Activated T-cell treated with anti-CD3 and anti-CD28 coated beads for 48 hours (primary cell): ENCODE data around the gene NEURL4.

Source experiments
- DNase-seq: peaks from one replicate; pipeline ENCODE4 v3.0.0-alpha.2; 2020; ENCODE audit warnings: low read depth

The NEURL4 gene

DNA sequence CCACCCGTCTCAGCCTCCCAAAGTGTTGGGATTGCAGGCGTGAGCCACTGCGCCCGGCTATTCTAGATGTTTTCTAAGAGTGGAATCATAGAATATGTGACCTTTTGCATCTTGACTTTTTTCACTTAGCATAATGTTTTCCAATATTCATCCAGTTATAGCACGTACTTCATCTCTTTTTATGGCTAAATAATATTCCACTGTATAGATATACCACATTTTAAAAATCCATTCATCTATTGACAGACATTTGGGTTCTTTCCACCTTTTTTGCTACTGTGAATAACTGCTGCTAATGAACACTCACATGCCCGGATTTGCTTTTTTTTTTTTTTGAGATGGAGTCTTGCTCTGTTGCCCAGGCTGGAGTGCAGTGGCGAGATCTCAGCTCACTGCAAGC is 25.0 kb downstream of the NEURL4 start:
- DNase-seq, result no peak

GRCh38 chr17:7296189-7296861 is 32.8 kb downstream of the NEURL4 start:
- peak; percentile 72 for DNase-seq

DNA sequence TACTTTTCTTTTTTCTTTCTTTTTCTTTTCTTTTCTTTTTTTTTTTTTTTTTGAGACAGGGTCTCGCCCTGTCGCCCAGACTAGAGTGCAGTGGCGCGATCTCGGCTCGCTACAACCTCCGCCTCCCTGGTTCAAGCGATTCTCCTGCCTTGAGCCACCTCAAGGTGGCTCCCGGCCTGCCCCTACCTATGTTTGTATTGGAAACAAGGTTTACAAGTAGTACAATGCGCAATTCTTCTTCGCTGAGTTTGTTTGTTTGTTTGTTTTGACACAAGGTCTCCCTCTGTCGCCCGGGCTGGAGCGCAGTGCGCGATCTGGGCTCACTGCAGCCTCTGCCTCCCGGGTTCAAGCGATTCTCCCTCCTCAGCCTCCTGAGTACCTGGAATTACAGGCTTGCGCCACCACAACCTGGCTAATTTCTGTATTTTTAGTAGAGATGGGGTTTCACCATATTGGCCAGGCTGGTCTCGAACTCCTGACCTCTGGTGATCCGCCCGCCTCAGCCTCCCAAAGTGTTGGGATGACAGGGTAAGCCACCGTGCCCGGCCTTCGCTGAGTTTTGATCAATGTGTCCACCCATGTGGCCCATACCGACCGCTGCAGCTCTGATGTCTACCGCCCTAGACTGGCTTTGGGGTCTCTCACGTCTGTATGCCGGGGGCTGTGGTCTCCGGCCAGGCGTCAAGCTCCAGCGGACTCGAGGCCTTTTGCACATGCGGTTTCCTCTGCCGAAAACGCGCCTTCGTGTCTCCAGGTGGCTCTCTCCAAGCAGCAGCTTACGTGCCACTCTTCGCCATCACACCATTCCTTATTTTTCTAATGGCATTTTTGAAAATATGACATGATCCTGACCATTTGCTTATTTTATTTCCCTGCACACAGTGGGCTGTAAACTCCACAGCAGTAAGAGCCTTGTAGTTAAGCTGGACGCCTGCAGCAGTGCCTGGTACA is 33.6 kb downstream of the NEURL4 start:
- no peak for DNase-seq

DNA sequence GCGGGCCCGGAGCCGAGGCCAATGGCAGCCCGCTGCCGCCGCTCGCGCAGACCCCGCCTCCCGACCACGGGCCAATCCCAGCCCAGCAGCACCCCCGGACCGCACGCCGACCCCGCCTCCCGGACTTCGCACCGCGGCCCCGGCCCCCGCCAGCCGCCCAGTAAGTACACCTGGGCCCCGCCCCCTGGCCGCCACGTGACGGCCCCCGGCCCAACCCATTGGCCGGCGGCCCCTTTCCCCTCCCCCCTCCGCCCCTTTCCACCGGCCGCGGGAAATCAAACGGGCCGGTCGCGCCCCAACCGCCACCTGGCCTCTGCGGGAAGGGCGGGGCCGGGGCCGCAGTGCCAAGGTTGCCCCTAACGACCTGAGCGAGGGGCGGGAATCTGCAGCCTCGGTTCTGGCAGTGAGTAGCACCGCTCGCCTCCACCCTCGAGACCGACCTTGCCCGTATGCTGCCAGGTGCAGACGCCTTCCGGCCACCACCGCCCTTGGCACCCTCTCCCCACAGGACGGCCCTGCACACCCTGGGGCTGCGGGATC is 34.5 kb downstream of the NEURL4 start, which contains the start of gene YBX2:
Gene YBX2 (minus strand): TSS at position 26 of the 540 bp plus-strand sequence. CDS start 139 bp downstream, outside the sequence.
- DNase-seq, result peak; percentile 80

DNA sequence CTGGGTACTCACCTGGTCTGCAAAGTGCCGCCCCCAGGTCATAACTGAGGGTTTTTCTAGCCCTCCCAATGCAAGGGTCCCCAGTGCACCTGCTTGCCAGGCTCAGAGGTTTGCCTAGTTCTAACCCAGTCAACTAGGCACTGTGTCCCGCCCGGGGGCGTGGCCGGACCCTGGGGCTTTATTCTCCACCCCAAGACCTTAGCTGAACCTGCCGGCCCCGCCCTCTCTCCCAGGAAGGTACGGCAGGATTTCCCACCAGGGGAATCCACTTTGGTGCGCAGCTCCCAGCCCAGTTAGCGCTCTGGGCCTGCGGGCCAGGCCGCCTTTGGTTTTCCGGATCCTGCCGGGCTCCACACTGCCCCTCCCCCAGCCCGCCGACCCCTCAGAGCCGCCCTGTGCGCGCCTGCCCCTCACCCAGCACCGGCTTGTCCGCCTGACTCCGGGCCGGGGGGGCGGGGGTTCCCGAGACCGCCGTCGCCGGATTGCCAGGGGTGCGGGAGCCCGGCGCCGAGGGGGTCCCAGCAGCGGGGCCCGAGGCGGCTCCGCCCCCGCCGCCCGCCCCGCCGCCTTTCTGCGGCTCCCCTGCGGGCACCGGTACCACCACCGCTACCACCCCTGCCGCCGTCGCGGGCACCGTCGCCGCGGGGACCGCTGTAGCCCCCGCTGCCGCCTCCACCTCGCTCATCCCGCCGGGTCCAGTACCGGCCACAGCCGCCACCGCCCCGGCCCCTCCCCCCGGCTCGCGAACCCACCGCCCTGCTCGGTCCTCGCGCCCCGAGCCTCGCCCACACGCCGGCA is 35.1 kb downstream of the NEURL4 start:
- no peak for DNase-seq

- no peak for DNase-seq
Measured at GRCh38 chr17:7293159-7293558, 36.0 kb downstream of the NEURL4 start.

GRCh38 chr17:7292729-7293128 is 36.4 kb downstream of the NEURL4 start:
- DNase-seq, result no peak

DNA sequence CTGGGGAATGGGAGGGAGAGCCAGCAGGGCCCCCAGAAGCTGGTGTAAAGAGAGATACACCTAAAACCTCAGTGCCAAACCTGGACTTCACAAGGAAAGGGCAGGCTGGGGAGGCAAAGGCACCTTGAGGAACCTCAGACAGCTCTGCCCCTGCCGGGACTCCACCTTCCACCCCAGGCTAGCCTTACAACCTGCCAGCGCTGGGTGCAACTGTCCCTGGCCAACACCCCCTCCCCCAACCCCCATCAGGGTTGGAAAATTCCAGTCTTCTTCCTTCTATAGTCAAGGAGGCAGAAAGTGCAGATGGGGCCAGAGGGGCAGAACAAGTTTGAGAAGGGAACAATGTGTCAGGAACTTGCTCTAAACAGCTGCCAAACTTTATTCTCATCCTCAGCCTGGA is 36.9 kb downstream of the NEURL4 start:
- no peak for DNase-seq

DNA sequence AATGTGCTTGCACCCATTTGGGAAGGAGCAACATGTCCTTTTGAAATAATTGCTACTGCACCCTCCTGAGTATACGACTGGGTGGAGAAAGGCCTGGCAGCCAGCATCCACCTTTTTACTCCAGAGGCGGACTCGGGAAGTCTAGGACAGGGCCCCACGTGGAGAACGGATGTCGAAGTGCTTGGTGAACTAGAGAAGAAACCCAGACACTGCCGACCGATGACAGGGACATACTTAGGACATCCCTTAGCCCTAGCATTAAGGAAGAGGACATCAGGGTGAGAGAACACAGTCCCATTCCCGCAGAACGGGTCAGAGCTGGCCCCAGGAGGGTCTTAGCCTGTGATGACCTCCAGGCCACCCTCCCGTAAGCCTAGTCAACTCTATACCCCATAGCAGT is 38.5 kb downstream of the NEURL4 start:
- DNase-seq, result no peak

DNA sequence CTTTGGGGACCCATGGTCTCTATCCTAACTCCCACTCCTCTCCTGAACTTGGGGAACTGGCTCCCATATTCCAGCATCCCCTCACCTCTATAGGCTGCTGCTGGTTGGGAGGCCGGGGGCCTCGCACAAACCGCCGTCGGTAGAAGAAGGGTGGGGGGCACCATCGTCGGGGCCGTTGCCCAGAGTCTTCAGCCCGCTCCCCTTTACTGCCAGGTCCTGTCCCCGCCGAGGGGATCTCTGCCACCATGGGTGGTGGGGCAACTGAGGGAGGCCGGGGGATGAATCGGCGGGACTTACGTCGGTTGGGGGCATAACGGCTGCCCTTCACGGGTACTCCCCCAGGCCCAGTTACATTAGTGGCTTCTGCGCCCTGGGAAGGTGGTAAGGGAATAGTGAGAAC is 39.0 kb downstream of the NEURL4 start:
- DNase-seq, result no peak

- DNase-seq, result no peak
Measured at GRCh38 chr17:7289256-7290032, 39.7 kb downstream of the NEURL4 start.

DNA sequence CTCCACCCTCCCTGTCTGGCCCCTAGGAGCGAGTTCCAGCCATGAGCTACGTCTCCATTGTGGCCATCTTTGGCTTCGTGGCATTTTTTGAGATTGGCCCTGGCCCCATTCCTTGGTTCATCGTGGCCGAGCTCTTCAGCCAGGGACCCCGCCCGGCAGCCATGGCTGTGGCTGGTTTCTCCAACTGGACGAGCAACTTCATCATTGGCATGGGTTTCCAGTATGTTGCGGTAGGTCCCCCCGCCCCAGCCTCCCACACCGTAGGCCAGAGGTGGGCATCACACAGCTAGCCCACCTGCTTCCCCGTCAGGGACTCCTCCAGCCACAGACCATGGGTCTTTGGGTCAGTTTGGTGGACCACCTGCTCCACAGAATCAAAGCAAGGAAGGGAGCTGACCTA is 43.5 kb downstream of the NEURL4 start:
- DNase-seq, result no peak

DNA sequence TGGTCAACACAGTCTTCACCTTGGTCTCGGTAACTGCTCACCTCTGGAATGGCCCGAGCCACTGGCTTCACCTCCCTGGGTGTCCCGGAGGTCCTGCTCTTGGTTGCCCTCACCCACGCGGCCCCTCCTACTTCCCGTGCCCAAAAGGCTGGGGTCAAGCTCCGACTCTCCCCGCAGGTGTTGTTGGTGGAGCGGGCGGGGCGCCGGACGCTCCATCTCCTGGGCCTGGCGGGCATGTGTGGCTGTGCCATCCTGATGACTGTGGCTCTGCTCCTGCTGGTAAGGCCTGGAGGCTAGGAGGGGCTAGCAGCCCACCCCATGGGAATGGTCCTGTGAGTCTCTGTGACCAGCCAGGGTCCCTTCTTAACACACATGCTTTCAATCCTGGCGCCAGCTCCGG is 44.2 kb downstream of the NEURL4 start:
- DNase-seq, result no peak

- no peak for DNase-seq
Measured at GRCh38 chr17:7283471-7284216, 45.5 kb downstream of the NEURL4 start.

DNA sequence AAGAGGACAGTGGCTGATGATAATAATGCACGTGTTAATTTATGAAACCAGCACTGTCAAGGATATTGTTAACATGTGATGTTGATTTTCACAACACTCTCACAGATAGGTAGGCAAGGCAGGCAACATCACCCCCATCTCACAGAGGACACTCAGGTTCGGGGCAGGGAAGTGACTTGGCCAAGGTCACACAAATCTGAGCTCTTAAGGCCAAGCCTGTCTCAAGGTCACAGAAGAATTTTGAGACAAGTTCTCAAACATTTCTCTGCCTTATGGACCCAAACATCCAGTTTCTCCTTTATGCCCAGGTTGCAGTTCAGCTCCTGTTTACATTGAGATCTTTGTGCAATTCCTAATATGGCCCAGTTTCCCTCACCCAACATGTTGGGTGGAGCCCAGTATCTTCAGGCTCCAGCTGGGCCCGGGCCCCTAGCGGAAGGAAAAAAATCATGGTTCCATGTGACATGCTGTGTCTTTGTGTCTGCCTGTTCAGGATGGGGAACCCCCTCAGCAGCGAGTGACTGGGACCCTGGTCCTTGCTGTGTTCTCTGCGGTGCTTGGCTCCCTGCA is 46.3 kb downstream of the NEURL4 start:
- DNase-seq, result no peak

- no peak for DNase-seq
Measured at GRCh38 chr17:7281953-7282751, 47.0 kb downstream of the NEURL4 start.

DNA sequence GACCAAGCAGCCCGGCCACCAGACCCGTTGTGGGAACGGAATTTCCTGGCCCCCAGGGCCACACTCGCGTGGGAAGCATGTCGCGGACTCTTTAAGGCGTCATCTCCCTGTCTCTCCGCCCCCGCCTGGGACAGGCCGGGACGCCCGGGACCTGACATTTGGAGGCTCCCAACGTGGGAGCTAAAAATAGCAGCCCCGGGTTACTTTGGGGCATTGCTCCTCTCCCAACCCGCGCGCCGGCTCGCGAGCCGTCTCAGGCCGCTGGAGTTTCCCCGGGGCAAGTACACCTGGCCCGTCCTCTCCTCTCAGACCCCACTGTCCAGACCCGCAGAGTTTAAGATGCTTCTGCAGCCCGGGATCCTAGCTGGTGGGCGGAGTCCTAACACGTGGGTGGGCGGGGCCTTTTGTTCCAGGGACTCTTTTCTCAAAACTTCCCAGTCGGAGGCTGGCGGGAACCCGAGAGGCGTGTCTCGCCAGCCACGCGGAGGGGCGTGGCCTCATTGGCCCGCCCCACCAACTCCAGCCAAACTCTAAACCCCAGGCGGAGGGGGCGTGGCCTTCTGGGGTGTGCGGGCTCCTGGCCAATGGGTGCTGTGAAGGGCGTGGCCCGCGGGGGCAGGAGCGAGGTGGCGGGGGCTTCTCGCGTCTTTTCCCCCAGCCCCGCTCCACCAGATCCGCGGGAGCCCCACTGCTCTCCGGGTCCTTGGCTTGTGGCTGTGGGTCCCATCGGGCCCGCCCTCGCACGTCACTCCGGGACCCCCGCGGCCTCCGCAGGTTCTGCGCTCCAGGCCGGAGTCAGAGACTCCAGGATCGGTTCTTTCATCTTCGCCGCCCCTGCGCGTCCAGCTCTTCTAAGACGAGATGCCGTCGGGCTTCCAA is 47.8 kb downstream of the NEURL4 start, which contains the start of gene SLC2A4:
Gene SLC2A4 (plus strand): TSS at position 645 of the 879 bp plus-strand sequence. CDS start 217 bp downstream, at position 862.
- DNase-seq, result peak; percentile 90

GRCh38 chr17:7280519-7281073 is 48.5 kb downstream of the NEURL4 start:
- DNase-seq, result peak; percentile 83
